GM21381 (cell line): ENCODE measurements around the gene ZNRD2.
A peak's percentile ranks its signal among the peaks of the same experiment; 100 is the strongest.

Experiments
- ATAC-seq: cut with Tn5 transposase; IDR thresholded peaks from one replicate; pipeline ENCODE4 v1.9.1; 2021; ENCODE audit warnings: mild to moderate bottlenecking, moderate library complexity; ENCODE audit not compliant: unreplicated experiment

The ZNRD2 gene

GRCh38 chr11:65585396-65586246, 15.3 kb downstream of the ZNRD2 start:
- ATAC-seq: no peak

- no peak for ATAC-seq
Measured at GRCh38 chr11:65586247-65586630, 16.0 kb downstream of the ZNRD2 start.

GRCh38 chr11:65586676-65587075, 16.4 kb downstream of the ZNRD2 start:
- ATAC-seq: no peak

- peak; percentile 77 for ATAC-seq
Measured at GRCh38 chr11:65588199-65589054, 18.1 kb downstream of the ZNRD2 start.

GRCh38 chr11:65589444-65590239, 19.4 kb downstream of the ZNRD2 start:
- ATAC-seq: no peak

GRCh38 chr11:65590240-65590738, 20.0 kb downstream of the ZNRD2 start:
- ATAC-seq: no peak

- no peak for ATAC-seq
Measured at GRCh38 chr11:65591939-65592857, 21.9 kb downstream of the ZNRD2 start.

- ATAC-seq: no peak
Measured at GRCh38 chr11:65592858-65593517, 22.7 kb downstream of the ZNRD2 start.

GRCh38 chr11:65593518-65594414, 23.5 kb downstream of the ZNRD2 start:
- no peak for ATAC-seq

- ATAC-seq: no peak
Measured at GRCh38 chr11:65595131-65595530, 24.9 kb downstream of the ZNRD2 start.

GRCh38 chr11:65595543-65596281, 25.4 kb downstream of the ZNRD2 start, which contains the start of gene KCNK7:
Gene KCNK7 (minus strand): TSS chr11:65595800. CDS start chr11:65595772, 28 bp downstream.
- no peak for ATAC-seq

- no peak for ATAC-seq
Measured at GRCh38 chr11:65596520-65596919, 26.2 kb downstream of the ZNRD2 start.

- no peak for ATAC-seq
Measured at GRCh38 chr11:65598258-65598699, 28.0 kb downstream of the ZNRD2 start.

GRCh38 chr11:65599216-65599954, 29.1 kb downstream of the ZNRD2 start:
- no peak for ATAC-seq

GRCh38 chr11:65599955-65600246, 29.6 kb downstream of the ZNRD2 start:
- ATAC-seq: no peak

- no peak for ATAC-seq
Measured at GRCh38 chr11:65604258-65604657, 34.0 kb downstream of the ZNRD2 start.
